GM12873 (cell line): ENCODE results near the gene GRM8.
A peak's percentile ranks its signal among the peaks of the same experiment; 100 is the strongest.

Experiments
- TF ChIP-seq, protein P1 (sequence below): IDR thresholded peaks from 2 replicates; pipeline ENCODE4 v1.5.1; 2012; ENCODE audit warnings: low read depth, mild to moderate bottlenecking, moderate library complexity, low read length, control low read depth; ENCODE audit not compliant: insufficient read depth; ENCODE audit errors: missing control alignments

The GRM8 gene

DNA sequence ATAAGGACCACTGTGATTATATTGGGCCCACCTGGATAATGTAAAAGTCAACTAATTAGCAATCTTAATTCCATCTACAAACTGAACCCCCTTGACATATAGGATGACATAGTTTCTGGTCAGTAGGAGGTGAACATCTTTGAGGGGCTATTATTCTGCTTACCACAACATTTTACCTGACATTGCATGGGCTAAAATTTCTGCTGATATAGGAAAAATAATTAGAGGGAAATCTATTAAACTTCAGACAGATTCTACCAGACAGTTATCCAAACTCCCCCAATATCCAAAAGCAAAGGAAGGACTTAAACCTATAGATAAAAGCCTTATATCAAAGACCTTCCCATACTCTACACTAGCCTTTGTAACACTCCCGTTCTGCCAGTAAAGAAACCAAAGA, 443.6 kb downstream of the GRM8 start:
- TF ChIP-seq, protein P1, sequence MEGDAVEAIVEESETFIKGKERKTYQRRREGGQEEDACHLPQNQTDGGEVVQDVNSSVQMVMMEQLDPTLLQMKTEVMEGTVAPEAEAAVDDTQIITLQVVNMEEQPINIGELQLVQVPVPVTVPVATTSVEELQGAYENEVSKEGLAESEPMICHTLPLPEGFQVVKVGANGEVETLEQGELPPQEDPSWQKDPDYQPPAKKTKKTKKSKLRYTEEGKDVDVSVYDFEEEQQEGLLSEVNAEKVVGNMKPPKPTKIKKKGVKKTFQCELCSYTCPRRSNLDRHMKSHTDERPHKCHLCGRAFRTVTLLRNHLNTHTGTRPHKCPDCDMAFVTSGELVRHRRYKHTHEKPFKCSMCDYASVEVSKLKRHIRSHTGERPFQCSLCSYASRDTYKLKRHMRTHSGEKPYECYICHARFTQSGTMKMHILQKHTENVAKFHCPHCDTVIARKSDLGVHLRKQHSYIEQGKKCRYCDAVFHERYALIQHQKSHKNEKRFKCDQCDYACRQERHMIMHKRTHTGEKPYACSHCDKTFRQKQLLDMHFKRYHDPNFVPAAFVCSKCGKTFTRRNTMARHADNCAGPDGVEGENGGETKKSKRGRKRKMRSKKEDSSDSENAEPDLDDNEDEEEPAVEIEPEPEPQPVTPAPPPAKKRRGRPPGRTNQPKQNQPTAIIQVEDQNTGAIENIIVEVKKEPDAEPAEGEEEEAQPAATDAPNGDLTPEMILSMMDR, result no peak

DNA sequence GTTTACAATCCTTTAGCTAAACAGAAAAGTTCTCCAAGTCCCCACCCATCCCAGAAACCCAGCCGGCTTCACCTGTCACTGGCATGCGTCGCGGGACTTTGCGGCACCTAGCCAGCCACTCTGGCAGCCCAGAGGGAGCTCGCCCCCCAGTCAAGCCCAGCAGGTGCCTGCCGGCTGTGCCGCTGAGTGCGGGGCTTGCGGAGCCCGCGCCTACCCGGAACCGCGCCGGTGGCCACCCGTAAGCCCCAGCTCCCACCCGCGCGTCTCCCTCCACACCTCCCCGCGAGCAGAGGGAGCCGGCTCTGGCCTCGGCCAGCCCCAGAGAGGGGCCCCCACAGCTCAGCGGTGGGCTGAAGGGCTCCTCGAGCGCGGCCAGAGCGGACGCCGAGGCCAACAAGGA, 446.1 kb downstream of the GRM8 start:
- TF ChIP-seq, protein P1, result no peak

DNA sequence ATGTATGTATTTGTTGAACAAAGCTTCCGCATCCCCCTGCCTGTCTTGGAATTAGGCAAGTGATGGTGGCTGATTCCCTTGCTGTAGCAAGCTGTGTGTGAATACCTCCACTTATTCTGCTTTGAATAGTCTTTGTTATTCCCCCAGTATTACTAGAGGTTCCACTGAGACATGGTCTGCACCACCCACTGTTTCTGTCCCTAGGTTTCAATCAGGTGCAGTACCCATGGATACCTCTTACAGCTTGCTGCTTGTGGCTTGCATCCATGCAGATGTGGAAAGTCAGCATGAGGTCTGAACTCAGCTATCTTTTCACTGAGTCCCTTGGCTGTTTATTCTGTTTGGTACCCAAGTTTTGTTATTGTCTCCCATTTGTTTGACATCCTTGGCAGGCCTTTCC, 447.4 kb downstream of the GRM8 start:
- TF ChIP-seq, protein P1, result no peak

DNA sequence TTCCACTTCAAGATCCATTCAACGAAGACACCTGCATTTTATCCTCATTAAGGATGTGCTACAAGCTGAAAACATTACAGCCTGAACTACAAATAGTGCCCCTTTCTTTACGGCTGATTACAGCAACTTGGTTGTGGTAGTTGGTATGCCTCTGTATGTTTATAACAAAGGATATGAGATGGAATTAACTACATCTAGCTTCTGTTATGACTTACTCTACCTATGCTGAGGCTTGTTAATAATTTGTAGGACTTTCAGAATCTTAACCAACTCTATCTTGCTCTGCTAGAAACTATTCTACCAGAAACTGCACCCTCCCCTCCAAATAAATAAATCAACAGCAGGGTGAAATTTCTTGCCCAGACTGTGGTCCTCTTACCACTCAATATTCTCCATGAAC, 448.1 kb downstream of the GRM8 start:
- TF ChIP-seq, protein P1, result no peak

DNA sequence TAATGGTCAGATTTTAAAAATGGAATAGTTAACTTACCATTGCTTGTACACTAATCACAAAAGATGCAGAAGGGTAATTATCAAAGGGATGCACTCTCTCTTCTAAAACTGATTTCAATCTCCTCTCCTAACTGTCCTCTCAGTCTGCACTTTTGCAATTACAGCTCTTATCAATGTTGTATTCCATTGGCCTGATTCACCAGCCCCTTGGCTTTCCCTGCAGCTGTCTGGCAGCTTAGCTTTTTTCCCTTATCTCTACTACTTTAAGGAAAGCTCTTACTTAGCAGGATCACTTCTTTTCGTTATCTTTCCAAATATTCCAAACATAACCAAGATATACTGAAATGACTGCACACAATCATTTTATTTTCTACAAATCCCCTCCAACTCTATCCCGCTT, 448.8 kb downstream of the GRM8 start:
- TF ChIP-seq, protein P1, result peak; percentile 1

DNA sequence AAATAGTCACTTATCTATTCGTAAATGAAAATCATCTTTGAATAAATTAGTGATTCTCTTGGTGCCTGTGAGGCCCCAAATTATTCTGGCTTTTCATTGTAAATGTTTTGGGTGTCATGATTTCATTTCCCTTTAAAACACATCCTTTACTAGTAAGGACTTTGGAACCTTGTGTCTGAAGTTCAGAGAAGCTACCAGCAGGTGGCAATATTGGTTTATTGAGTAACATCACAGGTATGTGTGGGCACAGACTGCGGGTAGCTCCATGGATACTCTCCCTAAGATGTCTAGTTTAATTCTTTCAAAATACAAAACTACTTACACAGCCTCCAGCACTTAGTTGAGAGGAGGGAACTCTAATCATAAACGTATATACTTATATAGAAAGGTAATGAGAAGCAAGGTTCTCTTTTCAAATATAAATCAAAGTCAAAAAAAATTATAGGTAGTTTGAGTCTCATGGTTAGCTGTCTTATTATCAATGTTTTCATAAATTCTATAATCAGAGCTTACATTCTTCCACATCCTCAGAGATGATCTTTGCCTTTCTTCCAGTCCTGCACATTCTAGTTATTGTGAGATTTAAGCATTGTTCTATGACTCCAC, 449.6 kb downstream of the GRM8 start:
- TF ChIP-seq, protein P1, result peak; percentile 65

DNA sequence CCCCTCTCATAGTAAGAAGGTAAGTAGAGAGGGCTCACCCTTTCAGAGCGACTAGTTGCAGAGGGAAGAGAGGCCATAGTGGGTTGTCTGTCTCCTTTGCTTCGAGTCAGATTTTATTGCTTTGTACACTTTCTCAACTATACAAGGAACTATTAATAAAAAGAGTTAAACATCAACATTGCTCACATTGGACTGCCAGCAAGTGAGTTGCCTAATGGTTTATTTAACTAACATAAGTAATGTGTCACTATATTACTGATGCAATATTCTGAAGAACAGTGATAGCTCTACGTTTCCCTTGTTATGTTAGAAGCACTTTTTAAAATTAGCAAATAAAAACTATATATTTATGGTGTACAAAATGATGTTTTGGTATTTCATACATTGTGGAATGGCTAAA, 451.0 kb downstream of the GRM8 start:
- TF ChIP-seq, protein P1, result no peak
